IPS DF 6.9 (cell line): ENCODE measurements around the gene EML4.
"Not testable (repeated sequence)": the region's sequence is repeated elsewhere in the genome, so short reads cannot be mapped to it uniquely, and the experiment has no call there.

Source experiments
- DNase-seq: peaks from one replicate; pipeline ENCODE4 v3.0.0-alpha.2; 2013; ENCODE audit warnings: low read depth, low spot score
- H3K27ac ChIP-seq: one replicate; pipeline ENCODE4 v1.5.1; 2013; ENCODE audit warnings: low read length, control low read depth
- H3K27me3 ChIP-seq: 2 replicates; pipeline ENCODE4 v1.6.1; 2013; ENCODE audit warnings: mild to moderate bottlenecking, low read length; ENCODE audit not compliant: control insufficient read depth, insufficient read depth
- H3K36me3 ChIP-seq: 2 replicates; pipeline ENCODE4 v1.6.1; 2013; ENCODE audit warnings: low read length; ENCODE audit not compliant: control insufficient read depth, insufficient read depth
- H3K4me1 ChIP-seq: 2 replicates; pipeline ENCODE4 v1.6.1; 2013; ENCODE audit warnings: low read length; ENCODE audit not compliant: control insufficient read depth, insufficient read depth
- H3K4me3 ChIP-seq: 2 replicates; pipeline ENCODE4 v1.5.1; 2013; ENCODE audit warnings: mild to moderate bottlenecking, low read length
- H3K9me3 ChIP-seq: 2 replicates; pipeline ENCODE4 v1.6.1; 2013; ENCODE audit warnings: low read length, inconsistent platforms; ENCODE audit not compliant: control insufficient read depth, insufficient read depth
- WGBS: extraction: QIAGEN DNeasy Blood & Tissue Kit; methylation state at CpG from one replicate; pipeline ENCODE4 v1.1.7; 2013; ENCODE audit warnings: mixed read lengths, missing lambda C conversion rate; ENCODE audit not compliant: insufficient read length, insufficient coverage; 5-methylcytosine and 5-hydroxymethylcytosine counted together

EML4 gene

GRCh38 chr2:42380026-42380425 lies 210.9 kb downstream of the EML4 start:
- not testable (repeated sequence) for H3K27ac ChIP-seq, H3K4me1 ChIP-seq, H3K36me3 ChIP-seq, H3K27me3 ChIP-seq, DNase-seq, H3K9me3 ChIP-seq, H3K4me3 ChIP-seq
- no CpG with 5 or more reads among the region's 7 CpGs for WGBS

- no peaks in the 10 kb centered on the region for H3K9me3 ChIP-seq
Measured at GRCh38 chr2:42382144-42382543, 213.0 kb downstream of the EML4 start.

More at GRCh38 chr2:42382144-42382543, 213.0 kb downstream of the EML4 start:
- no peaks in the 10 kb centered on the region for H3K4me1 ChIP-seq
- no CpG with 5 or more reads among the region's 4 CpGs for WGBS
- H3K27me3 ChIP-seq: no peaks in the 10 kb centered on the region
- no peaks in the 10 kb centered on the region for H3K36me3 ChIP-seq
- no peak overlapping the region for H3K4me3 ChIP-seq
- no peak for DNase-seq
- H3K27ac ChIP-seq: no peak overlapping the region
